ENCODE measurements around the gene HUNK.

DNA sequence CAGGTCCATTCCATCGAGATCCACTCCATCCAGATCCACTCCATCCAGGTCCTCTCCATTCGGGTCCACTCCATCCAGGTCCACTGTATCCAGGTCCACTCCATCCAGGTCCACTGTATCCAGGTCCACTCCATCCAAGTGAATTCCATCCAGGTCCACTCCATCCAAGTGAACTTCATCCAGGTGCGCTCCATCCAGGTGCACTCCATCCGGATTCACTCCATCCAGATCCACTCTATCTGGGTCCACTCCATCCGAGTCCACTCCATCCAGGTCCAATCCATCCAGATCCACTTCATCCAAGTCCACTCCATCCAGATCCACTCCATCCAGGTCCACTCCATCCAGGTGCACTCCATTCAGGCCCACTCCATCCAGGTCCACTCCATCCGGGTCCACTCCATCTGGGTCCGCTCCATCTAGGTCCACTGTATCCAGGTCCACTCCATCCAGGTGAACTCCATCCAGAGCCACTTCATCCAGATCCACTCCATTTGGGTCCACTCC lies 157.4 kb downstream of the HUNK start:
- TF ChIP-seq, protein P1, sequence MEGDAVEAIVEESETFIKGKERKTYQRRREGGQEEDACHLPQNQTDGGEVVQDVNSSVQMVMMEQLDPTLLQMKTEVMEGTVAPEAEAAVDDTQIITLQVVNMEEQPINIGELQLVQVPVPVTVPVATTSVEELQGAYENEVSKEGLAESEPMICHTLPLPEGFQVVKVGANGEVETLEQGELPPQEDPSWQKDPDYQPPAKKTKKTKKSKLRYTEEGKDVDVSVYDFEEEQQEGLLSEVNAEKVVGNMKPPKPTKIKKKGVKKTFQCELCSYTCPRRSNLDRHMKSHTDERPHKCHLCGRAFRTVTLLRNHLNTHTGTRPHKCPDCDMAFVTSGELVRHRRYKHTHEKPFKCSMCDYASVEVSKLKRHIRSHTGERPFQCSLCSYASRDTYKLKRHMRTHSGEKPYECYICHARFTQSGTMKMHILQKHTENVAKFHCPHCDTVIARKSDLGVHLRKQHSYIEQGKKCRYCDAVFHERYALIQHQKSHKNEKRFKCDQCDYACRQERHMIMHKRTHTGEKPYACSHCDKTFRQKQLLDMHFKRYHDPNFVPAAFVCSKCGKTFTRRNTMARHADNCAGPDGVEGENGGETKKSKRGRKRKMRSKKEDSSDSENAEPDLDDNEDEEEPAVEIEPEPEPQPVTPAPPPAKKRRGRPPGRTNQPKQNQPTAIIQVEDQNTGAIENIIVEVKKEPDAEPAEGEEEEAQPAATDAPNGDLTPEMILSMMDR (IDR thresholded peaks at IDR 0.05), result no peak
- no peak for TF ChIP-seq POLR2A (IDR thresholded peaks at IDR 0.05)
- TF ChIP-seq POLR2AphosphoS5 (IDR thresholded peaks at IDR 0.05), result no peak

Data from sigmoid colon (tissue), 4 donors.